ENCODE results near the gene SCYL1. TPM values are rescaled to one million over a fixed set of nuclear protein-coding genes. Genes with fewer than 3 reads are reported as not detected.

Gene SCYL1
- total and polyA plus RNA-seq, 9 donors = 42.9 to 62.9 (median 50.8) TPM

- Histone ChIP-seq H3K36me3 (ENCODE audit: control insufficient read depth, insufficient read depth, low read length) (peaks cover 91% of the 10 kb centered on the region), H3K4me3 (ENCODE audit: low read length) (no peak overlapping the region), H3K27me3 (ENCODE audit: control insufficient read depth, insufficient read depth, low read length) (peaks cover 4% of the 10 kb centered on the region), H3K4me1 (ENCODE audit: control insufficient read depth, insufficient read depth, low read length) (peaks cover 69% of the 10 kb centered on the region), H3K9me3 (replicated peaks; ENCODE audit: control insufficient read depth, low read depth, low read length) (no peaks in the 10 kb centered on the region), H3K27ac (ENCODE audit: low read length) (peak overlapping the region; percentile 53)
- WGBS (ENCODE audit: insufficient coverage) = 87% methylated on average over 3 of the region's 8 CpGs
- no peak for DNase-seq
Measured at GRCh38 chr11:65584106-65584505, 59.2 kb downstream of the SCYL1 start.

- DNase-seq = no peak
- H3K27ac ChIP-seq (ENCODE audit: low read length) = no peak overlapping the region
- H3K4me3 ChIP-seq (ENCODE audit: low read length) = no peak overlapping the region
- 48% methylated on average over 40 of the region's 46 CpGs for WGBS (ENCODE audit: insufficient coverage)
- peaks cover 88% of the 10 kb centered on the region for H3K36me3 ChIP-seq (ENCODE audit: control insufficient read depth, insufficient read depth, low read length)
- H3K4me1 ChIP-seq (ENCODE audit: control insufficient read depth, insufficient read depth, low read length) = peaks cover 75% of the 10 kb centered on the region
- H3K9me3 ChIP-seq (replicated peaks; ENCODE audit: control insufficient read depth, low read depth, low read length) = no peaks in the 10 kb centered on the region
- peaks cover 4% of the 10 kb centered on the region for H3K27me3 ChIP-seq (ENCODE audit: control insufficient read depth, insufficient read depth, low read length)
Measured at GRCh38 chr11:65584723-65585171, 59.9 kb downstream of the SCYL1 start.

- H3K4me3 ChIP-seq (ENCODE audit: low read length) = no peak overlapping the region
- peaks cover 4% of the 10 kb centered on the region for H3K27me3 ChIP-seq (ENCODE audit: control insufficient read depth, insufficient read depth, low read length)
- whole genome bisulfite sequencing (ENCODE audit: insufficient coverage) = 52% methylated on average over 46 of the region's 51 CpGs
- H3K9me3 ChIP-seq (replicated peaks; ENCODE audit: control insufficient read depth, low read depth, low read length) = no peaks in the 10 kb centered on the region
- peaks cover 79% of the 10 kb centered on the region for H3K4me1 ChIP-seq (ENCODE audit: control insufficient read depth, insufficient read depth, low read length)
- H3K27ac ChIP-seq (ENCODE audit: low read length) = peak overlapping the region; percentile 53
- no peak for DNase-seq
- peaks cover 86% of the 10 kb centered on the region for H3K36me3 ChIP-seq (ENCODE audit: control insufficient read depth, insufficient read depth, low read length)
Measured at GRCh38 chr11:65585396-65586246, 60.7 kb downstream of the SCYL1 start.

DNA sequence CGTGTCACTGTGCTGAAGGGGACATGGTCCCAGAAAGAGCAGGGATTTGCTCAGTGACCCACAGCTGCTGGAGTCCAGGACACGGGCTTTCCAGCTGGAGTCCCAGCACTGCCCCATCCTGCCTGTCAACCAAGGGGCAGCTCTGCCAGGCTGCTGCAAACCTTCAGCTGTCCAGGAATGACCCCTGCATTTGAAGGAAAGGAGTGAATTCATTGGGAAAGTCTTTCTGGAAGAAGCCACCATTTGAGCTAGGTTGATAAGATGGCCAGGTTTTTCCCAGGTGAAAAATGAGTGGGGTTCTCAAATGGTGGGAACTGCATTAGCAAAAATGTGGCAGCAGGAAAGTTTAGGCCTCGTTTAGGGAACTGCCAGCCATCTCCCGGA lies 61.4 kb downstream of the SCYL1 start:
- WGBS (ENCODE audit: insufficient coverage) = 52% methylated on average over 4 of the region's 4 CpGs
- peaks cover 85% of the 10 kb centered on the region for H3K36me3 ChIP-seq (ENCODE audit: control insufficient read depth, insufficient read depth, low read length)

DNA sequence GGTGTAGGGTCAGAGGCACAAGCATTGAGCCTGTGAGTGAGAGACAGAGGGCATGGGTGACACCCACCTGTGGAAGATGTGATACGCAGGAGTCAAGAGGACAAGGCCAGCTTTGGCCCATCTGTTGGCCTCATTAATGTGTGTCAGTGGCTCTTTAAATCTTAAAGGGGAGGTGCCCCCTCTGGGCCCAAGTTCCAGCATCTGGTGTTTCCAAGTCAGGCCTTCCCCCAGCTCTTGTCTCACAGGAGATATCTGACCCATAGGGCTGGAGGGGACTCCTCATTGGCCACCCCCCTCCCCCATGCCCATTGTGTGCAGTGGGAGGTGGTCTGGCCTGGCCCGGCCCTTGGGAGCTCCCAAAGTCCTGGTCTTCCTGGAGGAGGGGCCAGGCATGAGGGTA lies 61.8 kb downstream of the SCYL1 start:
- DNase-seq = peak; percentile 76
- peaks cover 4% of the 10 kb centered on the region for H3K27me3 ChIP-seq (ENCODE audit: control insufficient read depth, insufficient read depth, low read length)
- H3K4me1 ChIP-seq (ENCODE audit: control insufficient read depth, insufficient read depth, low read length) = peaks cover 87% of the 10 kb centered on the region
- H3K27ac ChIP-seq (ENCODE audit: low read length) = peak overlapping the region; percentile 53
- no peak overlapping the region for H3K4me3 ChIP-seq (ENCODE audit: low read length)
- 57% methylated on average over 1 of the region's 2 CpGs for WGBS (ENCODE audit: insufficient coverage)
- peaks cover 81% of the 10 kb centered on the region for H3K36me3 ChIP-seq (ENCODE audit: control insufficient read depth, insufficient read depth, low read length)
- no peaks in the 10 kb centered on the region for H3K9me3 ChIP-seq (replicated peaks; ENCODE audit: control insufficient read depth, low read depth, low read length)

More for the DNA sequence above, 61.4 kb downstream of the SCYL1 start:
- H3K27ac ChIP-seq (ENCODE audit: low read length) = peak overlapping the region; percentile 53
- no peak for DNase-seq
- no peak overlapping the region for H3K4me3 ChIP-seq (ENCODE audit: low read length)
- no peaks in the 10 kb centered on the region for H3K9me3 ChIP-seq (replicated peaks; ENCODE audit: control insufficient read depth, low read depth, low read length)
- peaks cover 4% of the 10 kb centered on the region for H3K27me3 ChIP-seq (ENCODE audit: control insufficient read depth, insufficient read depth, low read length)
- H3K4me1 ChIP-seq (ENCODE audit: control insufficient read depth, insufficient read depth, low read length) = peaks cover 84% of the 10 kb centered on the region

Other genes starting within 250 kb of the SCYL1 start
- 20.8 TPM for gene CDC42EP2, start 210.2 kb upstream of the SCYL1 start, total RNA-seq
- gene CDC42EP2, start 210.2 kb upstream of the SCYL1 start, polyA plus RNA-seq (ENCODE audit: insufficient read depth in 1 of 8, insufficient read length in 8 of 8, low replicate concordance in 1 of 8) = 10 to 100 TPM; 26.9 to 42.4 (median 35.4) TPM
- 31.0 TPM for gene DPF2, start 191.2 kb upstream of the SCYL1 start, total RNA-seq
- gene DPF2, start 191.2 kb upstream of the SCYL1 start, polyA plus RNA-seq (ENCODE audit: insufficient read depth in 1 of 8, insufficient read length in 8 of 8, low replicate concordance in 1 of 8) = 10 to 100 TPM; 43.9 to 62.4 (median 52.2) TPM
- gene TIGD3, start 170.3 kb upstream of the SCYL1 start, total RNA-seq = 0.22 TPM
- gene TIGD3, start 170.3 kb upstream of the SCYL1 start, polyA plus RNA-seq (ENCODE audit: insufficient read depth in 1 of 8, insufficient read length in 8 of 8, low replicate concordance in 1 of 8) = under 1 TPM; 0.12 to 0.32 (median 0.20) TPM
- gene SLC25A45, start 142.4 kb upstream of the SCYL1 start, total RNA-seq = 5.0 TPM
- gene SLC25A45, start 142.4 kb upstream of the SCYL1 start, polyA plus RNA-seq (ENCODE audit: insufficient read depth in 1 of 8, insufficient read length in 8 of 8, low replicate concordance in 1 of 8) = 1 to 10 TPM; 4.0 to 8.3 (median 5.3) TPM
- gene FRMD8, start 138.4 kb upstream of the SCYL1 start, total RNA-seq = 8.8 TPM
- gene FRMD8, start 138.4 kb upstream of the SCYL1 start, polyA plus RNA-seq (ENCODE audit: insufficient read depth in 1 of 8, insufficient read length in 8 of 8, low replicate concordance in 1 of 8) = 10 to 100 TPM in 6 of 8 donors, 1 to 10 TPM in 2; 8.2 to 12.4 (median 10.3) TPM
- 15.6 TPM for gene NEAT1, start 102.3 kb upstream of the SCYL1 start, total RNA-seq
- 100 to 1,000 TPM in 2 of 8 donors, 10 to 100 TPM in 6; 36.3 to 203 (median 72.2) TPM for gene NEAT1, start 102.3 kb upstream of the SCYL1 start, polyA plus RNA-seq (ENCODE audit: insufficient read depth in 1 of 8, insufficient read length in 8 of 8, low replicate concordance in 1 of 8)
- gene MALAT1, start 26.0 kb upstream of the SCYL1 start, total RNA-seq = 4,773 TPM
- gene MALAT1, start 26.0 kb upstream of the SCYL1 start, polyA plus RNA-seq (ENCODE audit: insufficient read depth in 1 of 8, insufficient read length in 8 of 8, low replicate concordance in 1 of 8) = 100 to 1,000 TPM; 135 to 278 (median 159) TPM
- 50.2 TPM for gene LTBP3, start 33.3 kb downstream of the SCYL1 start, total RNA-seq
- gene LTBP3, start 33.3 kb downstream of the SCYL1 start, polyA plus RNA-seq (ENCODE audit: insufficient read depth in 1 of 8, insufficient read length in 8 of 8, low replicate concordance in 1 of 8) = 100 to 1,000 TPM; 115 to 204 (median 159) TPM
- gene ZNRD2, start 45.4 kb downstream of the SCYL1 start, total RNA-seq = 24.4 TPM
- 10 to 100 TPM; 50.6 to 63.1 (median 57.5) TPM for gene ZNRD2, start 45.4 kb downstream of the SCYL1 start, polyA plus RNA-seq (ENCODE audit: insufficient read depth in 1 of 8, insufficient read length in 8 of 8, low replicate concordance in 1 of 8)
- 46.1 TPM for gene FAM89B, start 47.5 kb downstream of the SCYL1 start, total RNA-seq
- 10 to 100 TPM; 32.5 to 53.2 (median 41.7) TPM for gene FAM89B, start 47.5 kb downstream of the SCYL1 start, polyA plus RNA-seq (ENCODE audit: insufficient read depth in 1 of 8, insufficient read length in 8 of 8, low replicate concordance in 1 of 8)
- gene EHBP1L1, start 51.0 kb downstream of the SCYL1 start, total RNA-seq = 176 TPM
- gene EHBP1L1, start 51.0 kb downstream of the SCYL1 start, polyA plus RNA-seq (ENCODE audit: insufficient read depth in 1 of 8, insufficient read length in 8 of 8, low replicate concordance in 1 of 8) = 100 to 1,000 TPM; 209 to 388 (median 297) TPM
- 0.31 TPM for gene KCNK7, start 70.7 kb downstream of the SCYL1 start, total RNA-seq
- gene KCNK7, start 70.7 kb downstream of the SCYL1 start, polyA plus RNA-seq (ENCODE audit: insufficient read depth in 1 of 8, insufficient read length in 8 of 8, low replicate concordance in 1 of 8) = 1 to 10 TPM in 4 of 8 donors, under 1 TPM in 4; 0.39 to 1.9 (median 0.95) TPM
- 19.9 TPM for gene MAP3K11, start 89.1 kb downstream of the SCYL1 start, total RNA-seq
- gene MAP3K11, start 89.1 kb downstream of the SCYL1 start, polyA plus RNA-seq (ENCODE audit: insufficient read depth in 1 of 8, insufficient read length in 8 of 8, low replicate concordance in 1 of 8) = 10 to 100 TPM; 26.1 to 37.2 (median 30.5) TPM
- gene PCNX3, start 90.7 kb downstream of the SCYL1 start, total RNA-seq = 6.6 TPM
- 10 to 100 TPM; 15.9 to 24.7 (median 20.8) TPM for gene PCNX3, start 90.7 kb downstream of the SCYL1 start, polyA plus RNA-seq (ENCODE audit: insufficient read depth in 1 of 8, insufficient read length in 8 of 8, low replicate concordance in 1 of 8)
- gene SIPA1, start 113.0 kb downstream of the SCYL1 start, total RNA-seq = 27.7 TPM
- gene SIPA1, start 113.0 kb downstream of the SCYL1 start, polyA plus RNA-seq (ENCODE audit: insufficient read depth in 1 of 8, insufficient read length in 8 of 8, low replicate concordance in 1 of 8) = 10 to 100 TPM; 36.2 to 49.6 (median 40.9) TPM
- gene RELA, start 137.8 kb downstream of the SCYL1 start, total RNA-seq = 18.8 TPM
- gene RELA, start 137.8 kb downstream of the SCYL1 start, polyA plus RNA-seq (ENCODE audit: insufficient read depth in 1 of 8, insufficient read length in 8 of 8, low replicate concordance in 1 of 8) = 10 to 100 TPM; 38.6 to 54.2 (median 44.5) TPM
- gene KAT5, start 187.2 kb downstream of the SCYL1 start, total RNA-seq = 40.4 TPM
- gene KAT5, start 187.2 kb downstream of the SCYL1 start, polyA plus RNA-seq (ENCODE audit: insufficient read depth in 1 of 8, insufficient read length in 8 of 8, low replicate concordance in 1 of 8) = 10 to 100 TPM; 31.1 to 45.4 (median 39.7) TPM
- 35.1 TPM for gene RNASEH2C, start 195.7 kb downstream of the SCYL1 start, total RNA-seq
- 10 to 100 TPM; 23.3 to 37.8 (median 25.6) TPM for gene RNASEH2C, start 195.7 kb downstream of the SCYL1 start, polyA plus RNA-seq (ENCODE audit: insufficient read depth in 1 of 8, insufficient read length in 8 of 8, low replicate concordance in 1 of 8)